HG02840 (cell line): ENCODE results near the gene JDP2.

ENCODE experiments used
- ATAC-seq: cut with Tn5 transposase; IDR thresholded peaks from one replicate; pipeline ENCODE4 v1.9.1; 2021; ENCODE audit warnings: mild to moderate bottlenecking, moderate library complexity, moderate number of reproducible peaks; ENCODE audit not compliant: unreplicated experiment, low FRiP score

The JDP2 gene

GRCh38 chr14:75409316-75410205 lies 18.3 kb upstream of the JDP2 start:
- no peak for ATAC-seq

- ATAC-seq: no peak
Measured at GRCh38 chr14:75411214-75411540, 16.6 kb upstream of the JDP2 start.

- ATAC-seq: no peak
Measured at GRCh38 chr14:75413013-75413412, 14.8 kb upstream of the JDP2 start.

- ATAC-seq: no peak
Measured at GRCh38 chr14:75417674-75418073, 10.1 kb upstream of the JDP2 start.

GRCh38 chr14:75418850-75419768 lies 8.7 kb upstream of the JDP2 start:
- no peak for ATAC-seq

GRCh38 chr14:75422169-75422568 lies 5.7 kb upstream of the JDP2 start:
- ATAC-seq: no peak

- no peak for ATAC-seq
Measured at GRCh38 chr14:75424496-75424895, 3.3 kb upstream of the JDP2 start.

- ATAC-seq: no peak
Measured at GRCh38 chr14:75425446-75425845, 2.4 kb upstream of the JDP2 start.

- ATAC-seq: no peak
Measured at GRCh38 chr14:75426332-75427125, 1.3 kb upstream of the JDP2 start.

- no peak for ATAC-seq
Measured at GRCh38 chr14:75427126-75427481, 718 bp upstream of the JDP2 start.

GRCh38 chr14:75428230-75429104 lies 645 bp downstream of the JDP2 start:
- ATAC-seq: no peak

- no peak for ATAC-seq
Measured at GRCh38 chr14:75429562-75429961, 1.7 kb downstream of the JDP2 start.

GRCh38 chr14:75430116-75430515 lies 2.3 kb downstream of the JDP2 start:
- no peak for ATAC-seq

GRCh38 chr14:75430526-75430925 lies 2.7 kb downstream of the JDP2 start:
- no peak for ATAC-seq

GRCh38 chr14:75430976-75431375 lies 3.2 kb downstream of the JDP2 start:
- ATAC-seq: no peak

GRCh38 chr14:75431827-75432226 lies 4.0 kb downstream of the JDP2 start:
- no peak for ATAC-seq

GRCh38 chr14:75432411-75432810 lies 4.6 kb downstream of the JDP2 start:
- no peak for ATAC-seq

GRCh38 chr14:75433631-75434071 lies 5.8 kb downstream of the JDP2 start:
- ATAC-seq: no peak

- ATAC-seq: no peak
Measured at GRCh38 chr14:75434138-75434889, 6.5 kb downstream of the JDP2 start.
